Tibial artery (tissue), 4 donors: ENCODE data around the gene MED16.

Experiments used
- DNase-seq, 2 donors: peaks; one replicate each; pipeline ENCODE4 v3.0.0-alpha.2; 2019
- H3K27ac ChIP-seq, 2 donors: fragments of 200-600 bp; sonication (generic) in 1 of 2; 1 replicate in 1 of 2; 2 replicates in 1 of 2; pipeline ENCODE4 v1.5.1; 2018 to 2019; ENCODE audit warnings: mild to moderate bottlenecking in 1 of 2
- H3K27me3 ChIP-seq, 2 donors: fragments of 200-600 bp; sonication (generic) in 1 of 2; one replicate each; pipeline versions ENCODE4 v1.5.1 to v1.6.0; 2016 to 2019
- H3K36me3 ChIP-seq, 3 donors: fragments of 200-600 bp; sonication (generic) in 2 of 3; one replicate each; pipeline ENCODE4 v1.5.1; 2016 to 2019; ENCODE audit warnings: mild to moderate bottlenecking in 2 of 3
- H3K4me1 ChIP-seq, 4 donors: fragments of 200-600 bp; sonication (generic) in 2 of 4; 1 replicate in 3 of 4; 2 replicates in 1 of 4; pipeline ENCODE4 v1.5.1; 2016 to 2019
- H3K4me3 ChIP-seq, 2 donors: fragments of 200-600 bp; sonication (generic) in 1 of 2; 1 replicate in 1 of 2; 2 replicates in 1 of 2; pipeline ENCODE4 v1.5.1; 2018 to 2019; ENCODE audit warnings: mild to moderate bottlenecking in 2 of 2
- H3K9me3 ChIP-seq, 3 donors: fragments of 200-600 bp; sonication (generic) in 1 of 3; one replicate each; pipeline ENCODE4 v1.5.1; 2016 to 2019
- intact Hi-C: fragments of 100-400 bp; cut with DNase I; formaldehyde crosslinking; loops from one replicate; pipeline ENCODE4 v1.15.0; 2023; ENCODE audit warnings: low total_unique reads
- TF ChIP-seq, protein P1 (sequence below), 2 experiments: fragments of 200-600 bp in 1 of 2; fragments of 450-650 bp in 1 of 2; IDR thresholded peaks; one replicate each; pipeline ENCODE4 v1.5.1; 2017 to 2019; ENCODE audit warnings: antibody characterized with exemption in 2 of 2, mild to moderate bottlenecking in 1 of 2, moderate library complexity in 1 of 2

The MED16 gene

GRCh38 chr19:876089-876488, 16.9 kb downstream of the MED16 start:
- DNase-seq = no peak
- no peaks in the 10 kb centered on the region for H3K27me3 ChIP-seq
- TF ChIP-seq, protein P1, sequence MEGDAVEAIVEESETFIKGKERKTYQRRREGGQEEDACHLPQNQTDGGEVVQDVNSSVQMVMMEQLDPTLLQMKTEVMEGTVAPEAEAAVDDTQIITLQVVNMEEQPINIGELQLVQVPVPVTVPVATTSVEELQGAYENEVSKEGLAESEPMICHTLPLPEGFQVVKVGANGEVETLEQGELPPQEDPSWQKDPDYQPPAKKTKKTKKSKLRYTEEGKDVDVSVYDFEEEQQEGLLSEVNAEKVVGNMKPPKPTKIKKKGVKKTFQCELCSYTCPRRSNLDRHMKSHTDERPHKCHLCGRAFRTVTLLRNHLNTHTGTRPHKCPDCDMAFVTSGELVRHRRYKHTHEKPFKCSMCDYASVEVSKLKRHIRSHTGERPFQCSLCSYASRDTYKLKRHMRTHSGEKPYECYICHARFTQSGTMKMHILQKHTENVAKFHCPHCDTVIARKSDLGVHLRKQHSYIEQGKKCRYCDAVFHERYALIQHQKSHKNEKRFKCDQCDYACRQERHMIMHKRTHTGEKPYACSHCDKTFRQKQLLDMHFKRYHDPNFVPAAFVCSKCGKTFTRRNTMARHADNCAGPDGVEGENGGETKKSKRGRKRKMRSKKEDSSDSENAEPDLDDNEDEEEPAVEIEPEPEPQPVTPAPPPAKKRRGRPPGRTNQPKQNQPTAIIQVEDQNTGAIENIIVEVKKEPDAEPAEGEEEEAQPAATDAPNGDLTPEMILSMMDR (IDR thresholded peaks at IDR 0.05) = no peak
- intact Hi-C loops = no loop called here
- H3K36me3 ChIP-seq = peaks cover 44 to 90% (median 68%) of the 10 kb centered on the region in 3 donors
- no peak overlapping the region for H3K27ac ChIP-seq
- H3K4me3 ChIP-seq = no peak overlapping the region
- peaks cover 0 to 8% (median 0%) of the 10 kb centered on the region in 4 donors for H3K4me1 ChIP-seq
- H3K9me3 ChIP-seq = no peaks in the 10 kb centered on the region

GRCh38 chr19:875265-875879, 17.6 kb downstream of the MED16 start:
- H3K9me3 ChIP-seq = no peaks in the 10 kb centered on the region
- no peaks in the 10 kb centered on the region for H3K27me3 ChIP-seq
- intact Hi-C loops = no loop called here
- TF ChIP-seq, protein P1 (IDR thresholded peaks at IDR 0.05) = no peak
- H3K36me3 ChIP-seq = peaks cover 44 to 90% (median 68%) of the 10 kb centered on the region in 3 donors
- no peak overlapping the region for H3K27ac ChIP-seq
- DNase-seq = no peak
- no peak overlapping the region for H3K4me3 ChIP-seq
- H3K4me1 ChIP-seq = peaks cover 0 to 8% (median 0%) of the 10 kb centered on the region in 4 donors

GRCh38 chr19:873561-874041, 19.4 kb downstream of the MED16 start:
- DNase-seq = no peak
- Histone ChIP-seq H3K4me3 (no peak overlapping the region), H3K9me3 (no peaks in the 10 kb centered on the region), H3K4me1 (peaks cover 0 to 15% (median 9%) of the 10 kb centered on the region in 4 donors), H3K27ac (no peak overlapping the region), H3K36me3 (peaks cover 36 to 90% (median 61%) of the 10 kb centered on the region in 3 donors), H3K27me3 (no peaks in the 10 kb centered on the region)
- TF ChIP-seq, protein P1 (IDR thresholded peaks at IDR 0.05) = no peak
- intact Hi-C loops = no loop called here

DNA sequence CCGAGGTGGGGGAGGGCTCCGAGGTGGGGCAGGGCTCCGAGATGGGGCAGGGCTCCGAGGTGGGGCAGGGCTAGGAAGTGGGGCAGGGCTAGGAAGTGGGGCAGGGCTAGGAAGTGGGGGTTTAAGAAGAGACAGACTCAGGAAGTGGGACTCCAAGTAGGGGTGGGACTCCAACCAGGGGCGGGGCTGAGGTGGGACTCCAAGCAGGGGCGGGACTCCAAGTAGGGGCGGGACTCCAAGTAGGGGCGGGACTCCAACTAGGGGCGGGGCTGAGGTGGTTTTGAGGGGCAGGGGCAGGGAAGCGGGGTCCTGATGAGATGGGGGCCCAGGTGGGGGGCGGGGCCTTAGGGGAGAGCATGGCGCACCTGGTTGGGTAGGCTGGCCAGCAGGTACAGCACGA, 19.9 kb downstream of the MED16 start:
- Histone ChIP-seq H3K4me3 (no peak overlapping the region), H3K27ac (no peak overlapping the region), H3K27me3 (no peaks in the 10 kb centered on the region), H3K4me1 (peaks cover 0 to 16% (median 10%) of the 10 kb centered on the region in 4 donors), H3K36me3 (peaks cover 37 to 90% (median 66%) of the 10 kb centered on the region in 3 donors), H3K9me3 (no peaks in the 10 kb centered on the region)
- TF ChIP-seq, protein P1 (IDR thresholded peaks at IDR 0.05) = no peak
- intact Hi-C loops = no loop called here
- no peak for DNase-seq

DNA sequence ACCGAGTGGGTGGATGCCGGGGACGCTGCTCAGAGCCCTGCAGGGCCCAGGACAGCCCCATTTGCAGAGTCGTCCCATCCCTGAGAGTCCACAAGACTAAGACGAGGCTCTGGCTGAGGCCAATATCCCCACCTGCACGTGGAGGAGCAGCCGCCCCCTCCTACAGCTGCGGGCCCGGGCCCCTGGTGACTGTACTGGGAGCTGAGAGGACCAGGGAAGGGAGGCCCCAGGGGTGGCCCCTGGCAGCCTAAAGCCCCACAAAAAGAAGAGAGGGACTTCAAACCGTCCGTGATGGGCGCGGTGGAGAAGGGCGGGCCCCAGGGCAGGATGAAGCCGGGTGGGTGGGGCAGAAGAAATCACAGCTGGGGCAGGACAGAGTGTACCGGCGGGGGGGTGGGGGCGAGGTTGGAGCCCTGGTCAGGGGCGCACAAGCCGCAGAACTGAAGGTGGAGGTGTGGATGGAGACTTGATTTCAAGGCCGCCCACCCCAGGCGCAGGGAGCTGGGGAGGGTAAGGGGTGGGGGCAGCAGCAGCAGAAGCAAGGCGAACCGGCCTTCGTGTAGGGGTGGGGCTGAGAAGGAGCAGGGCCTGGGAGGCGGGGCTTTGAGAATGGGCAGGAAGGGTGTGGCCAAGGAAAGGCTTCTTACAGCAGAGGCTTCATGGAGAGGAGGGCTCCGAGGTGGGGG, 20.6 kb downstream of the MED16 start:
- intact Hi-C loops = no loop called here
- H3K36me3 ChIP-seq = peaks cover 41 to 94% (median 71%) of the 10 kb centered on the region in 3 donors
- H3K4me1 ChIP-seq = peaks cover 0 to 16% (median 10%) of the 10 kb centered on the region in 4 donors
- TF ChIP-seq, protein P1 (IDR thresholded peaks at IDR 0.05) = no peak
- H3K27me3 ChIP-seq = no peaks in the 10 kb centered on the region
- peak overlapping the region in 1 of 2 donors; percentile 30 for H3K27ac ChIP-seq
- H3K9me3 ChIP-seq = no peaks in the 10 kb centered on the region
- no peak overlapping the region for H3K4me3 ChIP-seq
- no peak for DNase-seq
